ENCODE results near the gene KDM5C.
"Not testable (repeated sequence)": the region's sequence is repeated elsewhere in the genome, so short reads cannot be mapped to it uniquely, and the experiment has no call there.

The KDM5C gene

GRCh38 chrX:53171356-53171755, 53.7 kb downstream of the KDM5C start:
- H3K9me3 ChIP-seq (ENCODE audit: control insufficient read depth, low read depth, low read length) = peaks cover 5% of the 10 kb centered on the region
- H3K27me3 ChIP-seq (ENCODE audit: control insufficient read depth, insufficient read depth, low read length) = no peaks in the 10 kb centered on the region
- no peak overlapping the region for H3K27ac ChIP-seq (ENCODE audit: low read length)
- H3K9ac ChIP-seq (ENCODE audit: low read length) = no peak overlapping the region
- H3K4me3 ChIP-seq (ENCODE audit: low read length) = no peak overlapping the region
- H3K36me3 ChIP-seq (ENCODE audit: control insufficient read depth, low read depth, low read length) = no peaks in the 10 kb centered on the region
- H3K4me1 ChIP-seq (ENCODE audit: control insufficient read depth, low read depth, low read length) = no peaks in the 10 kb centered on the region

- H3K4me3 ChIP-seq (ENCODE audit: low read length) = no peak overlapping the region
- H3K27ac ChIP-seq (ENCODE audit: low read length) = no peak overlapping the region
- H3K9me3 ChIP-seq (ENCODE audit: control insufficient read depth, low read depth, low read length) = no peaks in the 10 kb centered on the region
- no peaks in the 10 kb centered on the region for H3K36me3 ChIP-seq (ENCODE audit: control insufficient read depth, low read depth, low read length)
- peaks cover 4% of the 10 kb centered on the region for H3K4me1 ChIP-seq (ENCODE audit: control insufficient read depth, low read depth, low read length)
- no peaks in the 10 kb centered on the region for H3K27me3 ChIP-seq (ENCODE audit: control insufficient read depth, insufficient read depth, low read length)
- H3K9ac ChIP-seq (ENCODE audit: low read length) = no peak overlapping the region
Measured at GRCh38 chrX:53166103-53166502, 58.9 kb downstream of the KDM5C start.

DNA sequence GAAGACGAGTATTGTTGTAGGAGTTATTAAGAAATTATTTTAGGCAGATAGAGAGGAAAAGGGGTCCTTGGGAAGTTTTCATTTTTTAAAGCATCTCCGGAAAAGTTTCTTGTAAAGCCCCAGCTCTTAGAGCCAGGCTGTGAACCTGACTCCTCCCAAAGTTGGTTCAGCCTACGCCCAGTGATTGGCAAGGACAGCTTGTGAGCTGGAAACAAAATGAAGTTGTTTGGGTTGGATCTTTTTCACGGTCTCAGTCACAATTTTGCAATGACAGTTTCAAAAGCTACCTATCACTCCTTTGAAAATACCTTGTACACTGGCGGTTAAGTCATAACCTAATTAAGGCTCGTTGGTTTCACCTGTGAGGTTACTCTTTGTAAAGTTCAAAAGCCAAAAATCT, 60.4 kb downstream of the KDM5C start:
- H3K36me3 ChIP-seq (ENCODE audit: control insufficient read depth, low read depth, low read length); H3K4me1 ChIP-seq (ENCODE audit: control insufficient read depth, low read depth, low read length); H3K27ac ChIP-seq (ENCODE audit: low read length); H3K27me3 ChIP-seq (ENCODE audit: control insufficient read depth, insufficient read depth, low read length); H3K9me3 ChIP-seq (ENCODE audit: control insufficient read depth, low read depth, low read length); H3K9ac ChIP-seq (ENCODE audit: low read length); H3K4me3 ChIP-seq (ENCODE audit: low read length): not testable (repeated sequence)

- Histone ChIP-seq H3K27ac (ENCODE audit: low read length) (no peak overlapping the region), H3K27me3 (ENCODE audit: control insufficient read depth, insufficient read depth, low read length) (no peaks in the 10 kb centered on the region), H3K9me3 (ENCODE audit: control insufficient read depth, low read depth, low read length) (peaks cover 3% of the 10 kb centered on the region), H3K4me1 (ENCODE audit: control insufficient read depth, low read depth, low read length) (peaks cover 4% of the 10 kb centered on the region), H3K4me3 (ENCODE audit: low read length) (no peak overlapping the region), H3K36me3 (ENCODE audit: control insufficient read depth, low read depth, low read length) (no peaks in the 10 kb centered on the region), H3K9ac (ENCODE audit: low read length) (no peak overlapping the region)
Measured at GRCh38 chrX:53163436-53163835, 61.6 kb downstream of the KDM5C start.

GRCh38 chrX:53160297-53160983, 64.6 kb downstream of the KDM5C start:
- H3K36me3 ChIP-seq (ENCODE audit: control insufficient read depth, low read depth, low read length) = no peaks in the 10 kb centered on the region
- H3K4me1 ChIP-seq (ENCODE audit: control insufficient read depth, low read depth, low read length) = peaks cover 4% of the 10 kb centered on the region
- peaks cover 10% of the 10 kb centered on the region for H3K9me3 ChIP-seq (ENCODE audit: control insufficient read depth, low read depth, low read length)
- no peak overlapping the region for H3K9ac ChIP-seq (ENCODE audit: low read length)
- no peak overlapping the region for H3K27ac ChIP-seq (ENCODE audit: low read length)
- H3K27me3 ChIP-seq (ENCODE audit: control insufficient read depth, insufficient read depth, low read length) = no peaks in the 10 kb centered on the region
- no peak overlapping the region for H3K4me3 ChIP-seq (ENCODE audit: low read length)

DNA sequence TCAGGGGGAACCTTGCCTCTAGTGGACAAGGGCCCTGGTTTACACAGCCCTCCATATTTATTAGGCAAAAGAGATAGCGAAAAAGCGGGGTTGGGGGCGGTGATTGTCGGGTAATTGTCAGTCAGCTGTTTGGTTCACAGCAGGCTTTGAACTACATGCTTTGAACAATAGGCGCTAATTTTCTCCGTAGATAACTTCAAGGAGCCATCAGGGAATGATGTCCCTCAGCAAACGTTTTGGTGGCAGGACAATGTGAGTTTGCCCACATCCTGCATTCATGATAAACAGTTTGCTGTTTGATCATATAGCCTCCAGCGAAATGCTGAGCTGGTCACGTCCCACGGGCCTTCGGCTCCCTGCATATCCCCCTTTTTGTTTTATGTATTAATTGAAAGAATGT, 65.8 kb downstream of the KDM5C start:
- peaks cover 16% of the 10 kb centered on the region for H3K9me3 ChIP-seq (ENCODE audit: control insufficient read depth, low read depth, low read length)
- no peak overlapping the region for H3K9ac ChIP-seq (ENCODE audit: low read length)
- no peak overlapping the region for H3K4me3 ChIP-seq (ENCODE audit: low read length)
- no peaks in the 10 kb centered on the region for H3K36me3 ChIP-seq (ENCODE audit: control insufficient read depth, low read depth, low read length)
- H3K27me3 ChIP-seq (ENCODE audit: control insufficient read depth, insufficient read depth, low read length) = no peaks in the 10 kb centered on the region
- H3K4me1 ChIP-seq (ENCODE audit: control insufficient read depth, low read depth, low read length) = peaks cover 4% of the 10 kb centered on the region
- no peak overlapping the region for H3K27ac ChIP-seq (ENCODE audit: low read length)

GRCh38 chrX:53156207-53156596, 68.8 kb downstream of the KDM5C start:
- H3K4me1 ChIP-seq (ENCODE audit: control insufficient read depth, low read depth, low read length) = no peaks in the 10 kb centered on the region
- H3K9me3 ChIP-seq (ENCODE audit: control insufficient read depth, low read depth, low read length) = peaks cover 21% of the 10 kb centered on the region
- no peak overlapping the region for H3K27ac ChIP-seq (ENCODE audit: low read length)
- no peak overlapping the region for H3K9ac ChIP-seq (ENCODE audit: low read length)
- no peaks in the 10 kb centered on the region for H3K27me3 ChIP-seq (ENCODE audit: control insufficient read depth, insufficient read depth, low read length)
- no peak overlapping the region for H3K4me3 ChIP-seq (ENCODE audit: low read length)
- no peaks in the 10 kb centered on the region for H3K36me3 ChIP-seq (ENCODE audit: control insufficient read depth, low read depth, low read length)

DNA sequence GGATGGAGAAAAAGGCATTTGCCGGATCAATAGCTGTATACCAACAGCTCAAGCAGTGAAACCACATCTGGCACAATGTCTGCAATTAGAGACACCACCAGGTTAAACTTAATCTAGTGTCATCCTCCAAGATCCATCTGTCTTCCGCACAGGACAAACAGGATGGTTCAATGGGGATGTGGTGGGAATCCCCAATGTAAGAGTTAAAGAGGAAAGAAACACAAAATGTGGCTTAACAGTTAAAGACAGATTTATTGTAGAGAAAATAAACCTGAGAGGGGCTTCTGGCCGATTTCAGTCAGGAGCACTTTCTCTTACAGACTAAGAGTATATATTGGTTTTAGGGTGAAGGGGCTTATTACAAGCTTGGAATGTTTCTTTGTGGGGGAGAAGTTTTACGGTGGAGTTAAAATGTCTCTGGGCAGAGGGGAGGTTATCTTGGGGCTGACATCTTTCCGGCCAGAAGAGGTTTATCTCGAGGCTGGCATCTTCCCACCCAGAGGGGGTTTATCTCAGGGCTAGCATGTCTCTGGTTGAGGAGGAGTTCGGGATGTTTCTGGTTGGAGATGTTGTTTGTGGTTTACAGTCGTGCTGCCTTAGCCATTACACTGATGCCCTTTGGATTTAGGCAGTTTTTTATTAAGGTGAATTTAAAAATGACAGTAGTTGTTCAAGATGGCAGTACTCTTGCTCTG, 69.3 kb downstream of the KDM5C start:
- H3K4me3 ChIP-seq (ENCODE audit: low read length) = no peak overlapping the region
- H3K27me3 ChIP-seq (ENCODE audit: control insufficient read depth, insufficient read depth, low read length) = no peaks in the 10 kb centered on the region
- no peak overlapping the region for H3K27ac ChIP-seq (ENCODE audit: low read length)
- H3K36me3 ChIP-seq (ENCODE audit: control insufficient read depth, low read depth, low read length) = no peaks in the 10 kb centered on the region
- peaks cover 21% of the 10 kb centered on the region for H3K9me3 ChIP-seq (ENCODE audit: control insufficient read depth, low read depth, low read length)
- no peaks in the 10 kb centered on the region for H3K4me1 ChIP-seq (ENCODE audit: control insufficient read depth, low read depth, low read length)
- H3K9ac ChIP-seq (ENCODE audit: low read length) = no peak overlapping the region

GRCh38 chrX:53153581-53153980, 71.4 kb downstream of the KDM5C start:
- H3K9me3 ChIP-seq (ENCODE audit: control insufficient read depth, low read depth, low read length) = peaks cover 17% of the 10 kb centered on the region
- H3K9ac ChIP-seq (ENCODE audit: low read length) = no peak overlapping the region
- H3K4me3 ChIP-seq (ENCODE audit: low read length) = no peak overlapping the region
- no peak overlapping the region for H3K27ac ChIP-seq (ENCODE audit: low read length)
- H3K36me3 ChIP-seq (ENCODE audit: control insufficient read depth, low read depth, low read length) = no peaks in the 10 kb centered on the region
- H3K27me3 ChIP-seq (ENCODE audit: control insufficient read depth, insufficient read depth, low read length) = no peaks in the 10 kb centered on the region
- H3K4me1 ChIP-seq (ENCODE audit: control insufficient read depth, low read depth, low read length) = no peaks in the 10 kb centered on the region

Data from iPS-18a (cell line).